HG02943 (cell line): Measurements from ENCODE around the gene EXTL1.

Experiments used
- ATAC-seq: cut with Tn5 transposase; IDR thresholded peaks from one replicate; pipeline ENCODE4 v1.9.1; 2021; ENCODE audit warnings: mild to moderate bottlenecking, low read depth, moderate library complexity; ENCODE audit not compliant: unreplicated experiment

The EXTL1 gene

DNA sequence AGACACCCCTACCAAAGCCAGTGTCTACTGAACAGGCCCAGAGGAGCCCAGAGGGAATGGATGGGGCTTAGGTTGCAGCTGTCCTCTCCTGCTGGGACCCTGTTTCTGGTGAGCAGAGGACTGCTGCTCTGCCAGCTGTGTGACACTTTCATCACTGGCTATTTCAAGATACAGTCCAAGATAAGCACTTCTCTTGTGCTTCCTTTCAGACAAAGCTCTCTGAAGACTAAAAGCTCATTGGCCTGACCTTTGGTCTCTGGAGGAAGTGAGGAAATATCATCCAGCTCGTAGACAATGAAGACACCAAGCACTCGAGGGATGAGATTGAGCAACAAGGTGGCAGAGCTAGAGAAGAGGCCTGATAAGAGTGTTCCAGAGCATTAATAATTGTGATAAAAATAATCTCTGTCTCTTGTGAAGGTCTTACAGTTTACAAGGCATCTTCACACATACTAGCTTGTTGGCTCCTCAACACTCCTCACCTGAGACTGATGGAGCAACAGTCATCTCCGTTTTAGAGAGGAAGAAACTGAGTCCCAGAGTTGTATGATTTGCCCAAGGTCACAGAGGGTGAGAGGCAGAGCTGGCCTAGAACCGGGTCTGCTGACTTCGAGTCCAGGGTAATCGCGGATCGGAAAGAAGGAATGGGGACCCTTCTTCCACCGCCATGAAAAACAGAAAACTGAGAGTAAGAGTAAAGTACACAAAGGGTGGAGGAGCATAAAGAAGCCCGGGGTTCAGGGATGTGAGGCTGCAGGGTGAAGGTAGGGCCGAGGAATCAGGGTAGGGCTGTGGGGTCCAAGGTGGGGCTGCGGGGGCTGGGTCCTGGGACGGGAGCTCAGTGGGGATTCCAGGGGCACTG lies 24.4 kb upstream of the EXTL1 start:
- ATAC-seq = no peak

DNA sequence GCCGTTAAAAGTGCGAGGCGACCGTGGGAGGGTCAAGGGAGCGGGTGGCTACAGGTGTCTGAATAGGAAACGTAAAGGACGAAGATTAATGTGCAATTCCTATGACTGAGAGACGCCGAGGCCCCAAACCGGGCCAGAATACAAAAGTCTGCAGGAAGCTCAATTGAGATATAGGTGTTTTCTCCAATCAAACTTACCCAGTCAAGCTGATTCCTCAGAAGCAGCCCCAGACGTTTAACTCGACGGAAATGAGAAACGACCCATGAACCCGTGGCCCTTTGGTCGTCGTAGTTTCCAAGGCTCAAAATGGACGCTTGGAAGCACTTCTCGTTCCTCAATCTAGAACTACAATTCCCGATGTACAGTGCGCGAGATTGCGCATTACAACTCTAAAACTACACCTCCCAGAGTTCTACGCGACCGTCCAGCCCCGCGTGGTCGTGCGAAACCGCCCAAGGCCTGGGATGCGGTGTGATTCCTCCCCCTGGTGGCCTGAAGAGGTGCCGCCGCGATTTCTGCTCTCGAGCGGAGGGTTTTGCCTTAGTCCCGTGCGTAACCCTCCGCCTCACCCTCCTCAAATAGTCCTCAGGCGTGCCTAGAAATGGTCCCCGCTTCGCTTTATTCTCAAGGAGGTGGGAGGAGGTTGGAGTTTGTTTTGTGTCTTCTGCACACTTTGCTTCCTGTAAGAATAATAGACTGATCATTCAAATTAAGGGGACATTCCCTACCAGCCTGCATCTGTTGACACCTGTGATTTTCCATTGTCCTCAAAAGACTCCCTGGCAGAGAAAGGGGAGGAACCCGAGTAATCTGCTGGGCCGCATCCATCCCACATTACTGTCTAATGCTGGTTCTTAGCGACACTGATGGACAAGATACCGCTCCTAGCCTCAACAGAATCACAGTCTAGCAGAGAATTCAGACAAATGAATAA lies 23.5 kb upstream of the EXTL1 start, which contains the start of gene PAFAH2:
PAFAH2 (minus strand) TSS at position 236 of the 934 bp plus-strand sequence. CDS start 7,247 bp downstream, outside the sequence.
- ATAC-seq = peak; percentile 92

DNA sequence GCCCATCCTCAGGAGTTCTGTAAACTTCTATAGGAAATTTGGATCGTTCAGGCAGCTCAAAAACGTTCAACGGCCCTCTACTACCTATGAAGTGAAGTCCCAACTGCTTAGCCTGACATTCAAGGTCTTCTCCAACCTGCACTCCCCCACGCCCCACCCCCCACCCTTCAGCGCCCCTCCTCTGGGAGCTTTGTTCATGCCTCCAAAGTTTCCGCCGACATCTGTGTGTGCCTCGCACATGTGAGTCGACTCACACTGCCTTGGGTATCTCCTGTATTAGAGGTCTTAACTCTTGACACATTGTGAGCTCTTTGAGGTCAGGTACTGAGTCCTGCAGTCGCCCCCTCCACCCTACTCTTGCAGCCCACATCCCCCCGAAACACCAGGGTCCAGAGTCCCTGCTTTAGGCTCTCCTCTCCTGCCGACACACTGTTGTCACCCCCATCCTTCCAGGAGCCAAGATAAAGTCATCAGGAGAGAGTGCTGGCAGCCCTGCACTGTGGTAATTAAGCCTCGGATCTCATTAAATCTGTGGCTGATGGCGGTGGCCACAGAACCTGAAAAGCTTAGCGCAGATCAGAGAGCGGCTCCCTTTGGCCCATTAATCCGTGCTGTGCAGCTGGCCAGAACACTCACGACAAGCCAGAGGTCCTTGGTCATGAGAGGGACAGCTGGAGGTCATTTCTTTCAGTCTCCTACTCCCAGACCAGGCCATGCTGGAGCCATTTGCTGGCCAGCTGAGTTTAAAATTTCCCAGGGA lies 22.4 kb upstream of the EXTL1 start:
- no peak for ATAC-seq

DNA sequence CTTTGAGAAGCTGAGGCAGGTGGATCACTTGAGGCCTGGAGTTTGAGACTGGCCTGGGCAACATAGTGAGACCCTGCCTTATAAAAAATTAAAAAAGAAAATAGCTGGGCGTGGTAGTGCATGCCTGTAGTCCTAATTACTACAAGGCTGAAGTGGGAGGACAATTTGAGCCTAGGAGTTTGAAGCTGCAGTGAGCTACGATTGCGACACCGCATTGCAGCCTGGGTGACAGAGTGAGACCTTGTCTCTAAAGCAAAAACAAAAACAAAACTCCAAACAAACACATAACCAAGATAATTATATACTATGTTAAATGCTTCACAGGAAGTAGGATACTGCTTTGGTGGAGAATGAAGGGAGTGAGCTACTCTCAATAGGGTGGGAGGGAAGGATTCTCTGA lies 18.3 kb upstream of the EXTL1 start:
- ATAC-seq = no peak

DNA sequence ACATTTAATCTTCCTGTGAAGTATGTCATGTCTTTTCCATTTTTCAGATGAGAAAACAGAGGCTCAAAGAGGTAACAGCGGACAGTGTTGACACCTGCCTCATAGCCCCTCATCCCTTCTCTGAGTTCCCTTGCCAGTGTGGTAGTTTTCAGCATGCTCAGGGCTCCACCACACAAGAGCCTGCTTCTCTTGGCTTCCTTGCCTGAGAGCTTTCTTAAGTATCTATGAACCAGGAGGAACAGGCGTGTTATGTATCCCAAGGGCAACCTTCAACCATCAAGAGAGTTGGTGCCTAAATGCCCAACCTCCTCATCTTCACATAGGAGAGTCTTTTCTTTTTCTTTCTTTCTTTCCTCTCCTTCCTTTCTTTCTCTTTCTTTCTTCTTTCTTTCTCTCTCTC lies 17.8 kb upstream of the EXTL1 start:
- no peak for ATAC-seq

DNA sequence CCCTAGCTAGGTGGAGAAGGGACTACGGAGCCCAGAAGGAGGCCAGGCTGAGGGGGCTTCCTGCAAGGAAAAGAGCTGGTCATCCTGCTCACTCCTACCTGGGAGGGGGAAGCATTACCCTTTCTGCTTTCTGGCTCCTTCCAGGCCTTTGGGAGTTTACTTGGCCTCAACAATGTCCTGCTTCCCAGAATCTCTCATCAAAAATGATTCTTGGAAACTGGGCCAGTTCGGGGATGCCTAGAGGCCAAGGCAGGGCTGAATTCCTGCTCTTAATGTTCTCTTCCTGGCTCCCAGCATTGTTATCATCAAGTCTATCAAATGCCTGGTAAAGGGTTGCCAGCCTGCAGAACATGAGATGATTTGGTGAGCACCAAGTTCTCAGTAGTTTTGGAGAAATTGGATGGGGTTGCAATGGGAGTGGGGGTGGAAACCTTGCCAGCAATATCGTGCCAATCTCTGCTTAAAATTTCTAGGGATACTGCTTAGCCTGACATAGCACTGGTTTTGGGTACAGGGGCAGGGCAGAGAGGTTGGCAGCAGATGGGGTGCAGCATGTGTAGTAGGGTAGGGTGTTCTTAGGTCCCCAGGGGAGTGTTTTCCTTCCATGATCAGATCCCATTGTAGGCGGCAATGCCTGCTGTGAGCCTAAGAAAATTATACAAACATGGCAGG lies 16.0 kb upstream of the EXTL1 start:
- ATAC-seq = no peak

DNA sequence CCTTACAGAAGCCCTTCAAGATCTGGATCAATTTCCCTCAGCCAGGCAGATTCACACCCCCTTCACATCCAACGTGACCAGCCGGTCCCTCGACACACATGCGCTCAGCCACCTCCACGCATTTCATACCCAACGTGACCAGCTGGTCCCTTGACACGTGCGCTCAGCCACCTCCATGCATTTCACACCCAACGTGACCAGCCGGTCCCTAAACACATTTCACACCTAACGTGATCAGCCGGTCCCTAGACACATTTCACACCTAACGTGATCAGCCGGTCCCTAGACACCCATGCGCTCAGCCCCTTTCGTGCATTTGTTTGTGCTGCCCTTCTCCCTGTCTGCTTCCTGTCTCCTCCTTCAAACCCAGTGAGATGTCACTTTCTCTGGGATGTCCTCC lies 14.9 kb upstream of the EXTL1 start:
- no peak for ATAC-seq

DNA sequence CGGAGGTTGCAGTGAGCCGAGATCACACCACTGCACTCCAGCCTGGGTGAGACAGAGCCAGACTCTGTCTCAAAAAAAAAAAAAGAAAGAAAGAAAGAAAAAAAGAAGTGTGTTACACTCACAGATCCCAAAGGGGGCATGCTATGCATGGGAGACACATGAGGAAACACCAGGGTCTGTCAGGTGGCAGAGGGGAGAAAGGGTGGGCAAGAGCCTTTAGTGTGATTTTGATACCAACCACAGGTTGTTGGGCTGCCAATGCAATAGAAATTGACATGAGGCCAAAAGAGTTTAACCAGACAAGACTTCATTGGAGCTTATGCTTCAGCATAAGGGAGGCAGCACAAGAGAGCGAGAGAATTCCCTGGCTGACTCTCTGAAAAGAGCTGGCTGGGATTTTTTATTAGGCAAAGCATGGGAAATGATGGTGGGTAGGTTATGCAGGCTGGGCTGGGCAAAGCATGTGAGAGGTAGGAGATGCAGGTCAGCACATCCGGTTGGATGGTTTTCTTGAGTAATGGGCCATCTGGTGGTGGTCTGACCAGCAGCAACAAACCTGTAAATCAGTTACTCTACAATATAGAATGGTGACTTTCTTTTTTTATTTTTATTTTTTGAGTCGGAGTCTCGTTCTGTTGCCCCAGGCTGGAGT lies 11.7 kb upstream of the EXTL1 start:
- no peak for ATAC-seq

DNA sequence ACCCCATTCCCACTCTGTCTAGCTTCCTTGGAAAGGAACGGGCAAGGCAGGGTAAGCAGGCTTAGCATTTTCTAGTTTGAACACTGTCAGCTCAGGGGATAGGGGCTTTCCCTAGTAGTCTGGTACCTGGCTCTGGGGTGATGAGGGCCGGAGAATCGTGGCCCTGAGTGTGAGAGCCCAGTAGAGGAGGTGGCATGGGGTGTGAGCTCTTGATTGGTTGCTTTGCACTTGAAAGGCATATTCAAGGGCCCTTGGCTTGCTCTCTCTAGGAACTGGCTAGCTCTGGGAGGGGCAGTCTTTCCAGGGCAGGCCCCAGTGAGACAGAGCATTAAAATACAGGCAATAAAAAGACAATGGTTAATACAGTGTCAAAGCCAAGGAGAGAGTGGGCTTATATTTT lies 10.8 kb upstream of the EXTL1 start:
- no peak for ATAC-seq

DNA sequence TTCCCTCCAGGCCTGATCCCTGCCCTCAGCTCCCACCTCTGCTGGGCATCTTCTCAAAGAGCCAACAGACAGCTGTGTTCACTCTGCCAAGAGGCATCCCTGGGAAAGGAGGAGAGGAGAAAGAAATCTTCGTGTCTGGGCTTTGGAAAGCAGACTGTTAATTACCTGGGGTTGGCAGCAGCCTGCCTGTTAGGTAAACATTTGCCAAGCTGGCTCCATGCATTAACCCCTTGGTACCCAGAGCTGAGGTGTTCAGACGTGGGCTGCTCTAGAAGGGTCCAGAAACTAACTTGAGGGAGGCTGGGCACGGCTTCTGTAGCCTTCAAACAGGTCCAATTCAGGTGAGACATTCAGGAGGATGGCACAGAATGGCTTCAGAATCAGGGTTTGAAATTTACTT lies 8.7 kb upstream of the EXTL1 start:
- ATAC-seq = no peak

DNA sequence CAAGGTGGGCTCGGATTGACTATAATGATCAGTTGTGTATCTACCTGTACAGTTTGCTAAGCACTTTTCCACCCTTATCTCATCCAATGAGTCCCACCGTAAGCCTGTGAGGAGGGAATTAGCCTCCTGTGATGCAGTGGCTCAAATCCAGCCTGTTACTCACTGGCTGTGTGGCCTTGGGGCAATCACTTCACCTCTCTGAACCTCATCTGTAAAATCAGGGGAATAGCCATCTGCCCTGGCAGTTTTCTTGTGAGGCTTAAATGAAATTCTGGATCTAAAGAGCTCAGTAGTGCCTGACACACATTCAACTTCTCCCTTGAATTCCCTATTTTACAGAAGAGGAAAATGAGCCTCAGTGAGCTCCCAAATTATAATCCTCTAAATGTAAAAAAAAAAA lies 7.4 kb upstream of the EXTL1 start:
- no peak for ATAC-seq

DNA sequence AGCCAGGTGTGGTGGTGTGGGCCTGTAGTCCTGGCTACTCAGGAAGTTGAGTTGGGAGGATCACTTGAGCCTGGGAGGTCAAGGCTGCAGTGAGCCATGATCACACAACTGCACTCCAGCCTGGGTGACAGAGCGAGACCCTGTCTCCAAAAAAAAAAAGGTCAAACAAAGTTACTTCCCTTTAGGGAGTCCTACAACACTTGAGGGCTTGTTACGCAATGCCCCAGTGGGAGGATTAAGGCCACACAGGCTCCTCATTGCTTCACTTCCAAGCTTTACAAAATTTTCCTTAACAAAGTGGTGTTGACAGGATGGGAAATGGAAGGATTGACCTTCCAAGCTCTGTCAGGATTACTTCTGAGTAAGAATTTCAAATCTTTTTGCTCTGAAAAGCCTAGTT lies 6.2 kb upstream of the EXTL1 start:
- no peak for ATAC-seq

DNA sequence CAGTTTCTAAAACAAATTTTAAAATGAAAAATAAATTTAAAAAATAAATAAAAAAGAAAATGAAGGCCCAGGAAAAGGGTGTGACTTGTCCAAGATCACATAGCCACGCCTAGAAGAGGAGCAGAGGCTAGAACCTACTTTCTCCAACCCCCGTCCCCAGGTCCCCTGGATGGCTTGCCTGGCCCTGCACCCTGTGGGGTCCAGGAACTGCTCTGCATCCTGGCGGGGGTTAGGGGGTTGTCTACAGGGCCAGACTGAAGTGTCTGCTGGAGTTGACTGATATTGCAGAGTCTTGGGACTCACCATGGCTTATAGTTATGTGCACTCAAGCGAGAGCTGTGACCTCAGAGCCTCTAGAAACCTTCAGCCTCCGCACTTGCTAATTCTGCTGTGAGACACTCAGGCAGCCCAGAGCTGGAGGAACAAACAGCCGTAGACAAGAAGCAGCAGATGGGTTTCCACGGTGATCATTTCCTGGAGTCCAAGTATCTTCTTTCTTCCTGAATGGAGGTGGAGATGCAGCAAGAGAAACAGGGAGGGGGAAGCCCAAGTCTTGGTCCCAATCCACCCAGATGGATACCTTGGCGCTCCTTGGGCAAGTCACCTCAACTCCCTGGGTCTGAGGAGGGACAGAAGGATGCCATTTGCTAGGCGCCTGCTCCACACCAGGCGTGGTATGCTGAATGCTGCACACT lies 5.2 kb upstream of the EXTL1 start:
- no peak for ATAC-seq

DNA sequence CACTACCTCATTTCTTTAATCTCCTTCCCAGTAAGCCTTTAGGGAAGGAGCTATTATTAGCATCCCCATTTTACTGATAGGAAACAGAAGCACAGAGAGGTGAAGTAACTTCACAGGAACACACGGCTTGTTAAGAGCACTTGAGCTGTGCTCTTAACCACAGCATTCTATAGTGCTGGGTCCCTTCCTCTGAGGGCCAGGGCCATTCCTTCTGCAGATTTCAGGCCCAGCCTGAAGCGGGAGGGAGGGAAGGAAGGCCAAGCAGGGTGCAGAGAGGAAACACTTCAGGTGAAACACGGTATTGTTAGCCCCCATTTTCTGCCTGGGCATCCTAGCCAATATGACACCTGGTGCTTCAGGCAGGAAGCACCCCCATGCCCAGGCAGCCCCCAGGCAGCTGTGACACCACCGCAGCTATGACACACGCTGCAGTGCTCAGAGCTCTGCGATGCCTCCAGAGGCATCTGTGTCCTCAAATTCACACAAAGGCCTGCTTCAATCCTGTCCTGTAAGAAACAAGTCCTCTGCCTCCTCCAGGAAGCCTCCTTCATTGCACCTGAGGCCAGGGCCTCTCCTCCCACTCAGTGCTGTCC lies 4.5 kb upstream of the EXTL1 start:
- no peak for ATAC-seq

DNA sequence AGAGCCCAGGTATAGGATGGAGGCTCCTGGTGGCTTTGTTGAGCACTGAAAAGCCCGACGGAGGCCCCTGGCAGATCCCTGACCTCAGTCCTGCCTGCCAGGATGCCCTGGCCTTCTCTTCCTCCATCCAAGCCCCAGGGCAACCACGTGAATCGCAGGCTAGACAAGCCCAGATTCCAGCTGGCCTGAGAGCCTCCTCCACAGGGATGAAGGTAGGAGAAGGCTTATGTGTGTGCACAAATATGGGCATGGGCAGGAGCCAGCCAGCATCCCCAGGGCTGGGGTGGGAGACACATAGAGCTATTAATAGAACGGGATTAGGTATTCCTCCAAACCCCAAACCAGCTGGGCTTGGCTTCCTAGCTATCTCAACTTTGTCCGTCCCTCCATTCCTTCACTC lies 4.0 kb upstream of the EXTL1 start:
- no peak for ATAC-seq

DNA sequence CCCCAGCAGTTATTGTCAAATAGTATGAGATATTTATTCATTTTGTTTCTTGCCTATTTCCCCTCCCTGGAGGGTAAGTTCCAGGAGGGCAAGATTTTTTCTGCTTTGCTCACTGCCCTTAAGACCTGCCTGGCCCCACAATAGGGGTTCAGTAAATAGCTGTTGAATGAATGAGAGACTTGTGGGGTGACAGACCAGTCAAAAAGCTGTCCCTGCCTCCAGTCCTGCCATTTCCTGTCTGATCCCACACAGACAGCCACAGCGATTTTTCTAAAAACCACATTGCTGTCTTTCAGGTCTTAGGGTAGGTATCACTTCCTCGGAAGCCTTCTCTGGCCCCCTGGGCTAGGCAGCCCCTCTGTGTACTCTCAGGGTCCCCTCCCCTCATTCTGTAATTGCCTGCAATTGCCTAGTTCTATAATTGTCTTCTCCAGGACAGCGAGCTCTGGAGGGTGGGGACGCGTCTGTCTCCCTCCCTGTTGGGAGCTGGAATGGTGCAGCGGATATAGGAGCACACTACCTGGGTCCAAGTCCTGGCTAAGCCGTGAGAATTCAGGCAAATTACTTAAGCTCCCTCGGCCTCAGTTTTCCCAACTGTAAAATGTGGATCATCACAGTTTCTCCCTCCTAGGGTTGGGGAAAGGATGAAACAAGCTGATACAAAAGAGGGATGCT lies 1.8 kb upstream of the EXTL1 start:
- ATAC-seq = no peak

DNA sequence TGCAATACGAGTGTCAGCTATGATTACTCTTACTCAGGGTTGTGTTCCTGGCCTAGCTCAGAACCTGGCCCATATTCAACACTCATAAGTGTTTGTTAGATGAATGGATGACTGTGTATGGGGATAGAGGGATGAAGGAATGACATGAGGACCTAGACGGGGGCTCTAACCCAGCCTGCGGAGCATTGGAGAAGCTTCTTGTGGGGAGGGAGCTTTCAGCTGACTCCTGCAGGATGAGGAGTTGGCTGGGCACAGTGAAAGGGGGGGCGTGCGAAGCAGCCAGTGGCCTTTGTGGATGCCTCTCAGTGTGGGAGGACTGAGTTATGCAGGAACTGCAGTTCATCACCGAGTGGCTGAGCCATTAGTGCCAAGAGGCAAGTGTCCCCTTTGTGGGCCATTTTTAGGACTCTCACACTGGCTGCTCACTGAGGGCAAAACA lies 1.2 kb upstream of the EXTL1 start:
- ATAC-seq = no peak
